GM21526 (cell line): ENCODE results near the gene ADCY9.

Experiments used
- ATAC-seq: cut with Tn5 transposase; IDR thresholded peaks from one replicate; pipeline ENCODE4 v1.9.1; 2021; ENCODE audit warnings: moderate library complexity; ENCODE audit not compliant: unreplicated experiment, low FRiP score

ADCY9 gene

GRCh38 chr16:4097826-4098240, 18.4 kb downstream of the ADCY9 start:
- no peak for ATAC-seq

GRCh38 chr16:4096509-4096908, 19.7 kb downstream of the ADCY9 start:
- no peak for ATAC-seq

- ATAC-seq: no peak
These were observed 22.0 kb downstream of the ADCY9 start for GRCh38 chr16:4094127-4094773.

- no peak for ATAC-seq
These were observed 22.6 kb downstream of the ADCY9 start for GRCh38 chr16:4093495-4094126.

GRCh38 chr16:4092547-4093265, 23.5 kb downstream of the ADCY9 start:
- no peak for ATAC-seq

- no peak for ATAC-seq
These were observed 24.8 kb downstream of the ADCY9 start for GRCh38 chr16:4091240-4092012.

- ATAC-seq: no peak
These were observed 25.8 kb downstream of the ADCY9 start for GRCh38 chr16:4090351-4090851.

GRCh38 chr16:4089811-4090301, 26.4 kb downstream of the ADCY9 start:
- no peak for ATAC-seq

GRCh38 chr16:4089251-4089810, 26.9 kb downstream of the ADCY9 start:
- ATAC-seq: no peak

GRCh38 chr16:4087990-4088577, 28.2 kb downstream of the ADCY9 start:
- ATAC-seq: no peak

- ATAC-seq: no peak
These were observed 28.9 kb downstream of the ADCY9 start for GRCh38 chr16:4087099-4087885.

GRCh38 chr16:4086153-4086552, 30.1 kb downstream of the ADCY9 start:
- ATAC-seq: no peak

GRCh38 chr16:4085405-4085970, 30.8 kb downstream of the ADCY9 start:
- no peak for ATAC-seq

- no peak for ATAC-seq
These were observed 32.8 kb downstream of the ADCY9 start for GRCh38 chr16:4083347-4083870.

GRCh38 chr16:4082474-4083044, 33.7 kb downstream of the ADCY9 start:
- no peak for ATAC-seq

GRCh38 chr16:4081521-4082021, 34.7 kb downstream of the ADCY9 start:
- ATAC-seq: no peak

- ATAC-seq: no peak
These were observed 35.2 kb downstream of the ADCY9 start for GRCh38 chr16:4081047-4081446.

GRCh38 chr16:4077174-4077649, 39.0 kb downstream of the ADCY9 start:
- no peak for ATAC-seq
